PC-9 (cell line): ENCODE data around the gene VCL.

Source experiments
- CTCF ChIP-seq: fragments of 200-600 bp; sonication (generic); conservative IDR thresholded peaks from 2 replicates; pipeline ENCODE4 v1.6.1; 2017; ENCODE audit warnings: mixed run types, antibody characterized with exemption, mild to moderate bottlenecking, moderate library complexity
- EZH2 ChIP-seq: fragments of 200-600 bp; sonication (generic); IDR thresholded peaks from 2 replicates; pipeline ENCODE4 v1.8.0; 2017; ENCODE audit warnings: antibody characterized with exemption, low read depth

DNA sequence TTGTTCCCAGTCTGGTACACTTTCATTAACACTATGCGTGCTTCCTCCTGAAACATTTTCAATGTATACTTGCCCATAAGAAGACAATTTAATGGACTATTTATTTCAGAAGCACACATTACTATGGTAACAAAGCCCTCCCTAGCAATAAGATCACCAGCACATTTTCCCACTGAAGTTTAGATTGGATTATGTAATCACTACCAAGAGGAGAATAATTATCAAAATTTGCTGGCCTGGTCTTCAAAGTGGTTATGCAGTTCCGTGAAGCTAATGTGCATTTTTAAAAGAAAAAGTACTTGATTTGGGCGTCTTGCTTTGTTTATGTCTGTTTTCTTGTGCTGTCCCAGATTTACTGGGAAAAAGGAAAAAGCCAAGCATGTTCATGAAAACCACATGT is 90.8 kb downstream of the VCL start:
- TF ChIP-seq CTCF, result no peak
- TF ChIP-seq EZH2, result no peak
